OCI-LY1 (cell line): ENCODE measurements around the gene PRKCE.

ENCODE experiments used
- CTCF ChIP-seq: fragments of 200-600 bp; sonication (generic), shearing (Covaris generic); IDR thresholded peaks from 2 replicates; pipeline ENCODE4 v1.5.1; 2017; ENCODE audit warnings: mild to moderate bottlenecking, antibody characterized with exemption, low read length, moderate library complexity, mixed read lengths
- EZH2 ChIP-seq: fragments of 200-600 bp; sonication (generic), shearing (Covaris generic); IDR thresholded peaks from 2 replicates; pipeline ENCODE4 v1.8.0; 2017; ENCODE audit warnings: borderline replicate concordance, mixed run types, mild to moderate bottlenecking, antibody characterized with exemption, low read length, moderate library complexity, mixed read lengths

- TF ChIP-seq CTCF (no peak), EZH2 (no peak)
Measured at GRCh38 chr2:45802499-45803138, 151.1 kb downstream of the PRKCE start.
